ENCODE data around the gene ACIN1.

DNA sequence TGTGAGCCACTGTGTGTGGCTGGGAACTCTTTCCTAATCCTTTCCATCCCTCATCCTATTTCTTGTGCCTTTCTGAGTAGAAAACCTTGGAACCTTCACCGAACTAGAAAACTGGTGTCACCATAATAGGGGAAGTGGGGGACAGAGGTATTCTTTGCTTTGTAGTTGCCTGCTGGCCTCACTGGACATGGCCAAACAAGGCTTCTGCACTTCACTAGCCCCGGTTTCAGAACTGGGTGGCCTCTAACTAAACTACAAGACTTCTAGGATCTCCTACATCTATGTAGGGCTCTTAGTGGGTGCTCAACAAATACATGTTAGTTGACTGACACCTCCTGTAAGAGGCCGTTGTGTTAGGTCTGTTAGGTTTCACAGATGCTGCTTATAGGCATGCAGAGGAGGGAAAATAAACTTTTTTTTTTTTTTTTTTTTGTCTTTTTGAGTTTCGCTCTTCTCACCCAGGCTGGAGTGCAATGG, 10.4 kb upstream of the ACIN1 start:
- TF ChIP-seq ZSCAN29 (IDR thresholded peaks at IDR 0.05) (no peak), EGR1 (conservative IDR thresholded peaks at IDR 0.05) (no peak), SMARCA4 (IDR thresholded peaks at IDR 0.05) (no peak)

Data from K562 (cell line).